SU-DHL-6 (cell line): ENCODE results near the gene P2RY1.

Experiments used
- CTCF ChIP-seq: fragments of 200-600 bp; sonication (generic); IDR thresholded peaks from one replicate; pipeline ENCODE4 v1.5.1; 2017; ENCODE audit warnings: antibody characterized with exemption, mild to moderate bottlenecking, low read length, moderate library complexity; ENCODE audit not compliant: insufficient read depth, poor library complexity, severe bottlenecking
- EZH2phosphoT487 ChIP-seq: fragments of 200-600 bp; sonication (generic), shearing (Covaris generic); conservative IDR thresholded peaks from 2 replicates; pipeline ENCODE4 v1.6.1; 2018; ENCODE audit warnings: mild to moderate bottlenecking, antibody characterized with exemption, low read length, moderate library complexity, mixed read lengths

- TF ChIP-seq CTCF = no peak
- TF ChIP-seq EZH2phosphoT487 = no peak
These were observed 23.4 kb downstream of the P2RY1 start for GRCh38 chr3:152858170-152858800.
